Fibroblast of pulmonary artery (primary cell): ENCODE results near the gene NPW.

Experiments
- DNase-seq: peaks from one replicate; pipeline ENCODE4 v3.0.0-alpha.2; 2010; ENCODE audit warnings: low read depth
- H3K4me3 ChIP-seq: replicated peaks from 2 replicates; pipeline ENCODE4 v1.5.1; 2011; ENCODE audit warnings: low read depth, mild to moderate bottlenecking, control low read depth, low read length, moderate library complexity
- CTCF ChIP-seq: IDR thresholded peaks from 2 replicates; pipeline ENCODE4 v1.5.1; 2011; ENCODE audit warnings: mild to moderate bottlenecking, control low read depth, low read length, inconsistent platforms; ENCODE audit errors: missing control alignments

Gene NPW

DNA sequence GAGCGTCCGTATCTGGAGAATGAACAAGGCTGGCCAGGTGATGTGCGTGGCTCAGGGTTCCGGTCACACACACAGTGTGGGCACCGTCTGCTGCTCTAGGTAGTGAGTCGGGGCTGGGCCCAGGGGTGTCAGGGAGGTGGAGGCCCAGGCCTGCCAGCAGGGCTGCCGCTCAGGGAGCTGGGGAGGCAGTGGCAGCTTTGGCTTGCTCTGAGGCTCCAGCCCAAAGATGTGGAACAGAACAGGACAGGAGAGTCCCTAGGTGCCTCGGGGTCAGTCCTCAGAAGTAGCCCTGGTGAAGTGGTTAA is 43.4 kb upstream of the NPW start:
- TF ChIP-seq CTCF, result no peak
- DNase-seq, result no peak
- H3K4me3 ChIP-seq, result no peak overlapping the region

DNA sequence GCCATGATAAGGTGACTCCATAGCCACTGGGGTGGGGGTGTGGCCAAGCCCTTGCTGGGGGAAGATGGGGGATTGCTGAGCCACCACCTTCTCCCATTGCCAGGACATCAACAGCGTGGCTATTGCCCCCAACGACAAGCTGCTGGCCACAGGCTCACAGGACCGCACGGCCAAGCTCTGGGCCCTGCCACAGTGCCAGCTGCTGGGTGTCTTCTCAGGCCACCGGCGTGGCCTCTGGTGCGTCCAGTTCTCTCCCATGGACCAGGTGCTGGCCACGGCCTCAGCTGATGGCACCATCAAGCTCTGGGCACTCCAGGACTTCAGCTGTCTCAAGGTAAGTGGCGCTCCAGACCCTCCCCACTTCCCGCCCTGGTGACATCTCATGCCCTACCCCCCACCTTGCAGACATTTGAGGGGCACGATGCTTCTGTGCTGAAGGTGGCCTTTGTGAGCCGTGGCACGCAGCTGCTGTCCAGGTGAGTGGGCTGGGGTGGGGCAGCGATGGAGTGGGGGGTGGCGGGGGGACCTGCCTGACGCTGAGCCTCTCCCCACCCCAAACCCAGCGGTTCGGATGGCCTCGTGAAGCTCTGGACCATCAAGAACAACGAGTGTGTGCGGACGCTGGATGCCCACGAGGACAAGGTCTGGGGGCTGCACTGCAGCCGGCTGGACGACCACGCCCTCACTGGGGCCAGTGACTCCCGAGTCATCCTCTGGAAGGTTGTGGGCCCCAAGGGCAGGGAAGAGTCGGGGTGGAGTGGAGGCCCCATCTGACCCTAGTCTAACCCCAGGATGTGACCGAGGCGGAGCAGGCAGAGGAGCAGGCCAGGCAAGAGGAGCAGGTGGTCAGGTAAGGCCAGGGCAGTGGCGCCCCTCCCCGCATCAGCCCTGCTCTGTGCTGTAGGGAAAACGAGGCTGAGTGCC is 42.4 kb upstream of the NPW start:
- no peak overlapping the region for H3K4me3 ChIP-seq
- DNase-seq, result no peak
- TF ChIP-seq CTCF, result no peak

DNA sequence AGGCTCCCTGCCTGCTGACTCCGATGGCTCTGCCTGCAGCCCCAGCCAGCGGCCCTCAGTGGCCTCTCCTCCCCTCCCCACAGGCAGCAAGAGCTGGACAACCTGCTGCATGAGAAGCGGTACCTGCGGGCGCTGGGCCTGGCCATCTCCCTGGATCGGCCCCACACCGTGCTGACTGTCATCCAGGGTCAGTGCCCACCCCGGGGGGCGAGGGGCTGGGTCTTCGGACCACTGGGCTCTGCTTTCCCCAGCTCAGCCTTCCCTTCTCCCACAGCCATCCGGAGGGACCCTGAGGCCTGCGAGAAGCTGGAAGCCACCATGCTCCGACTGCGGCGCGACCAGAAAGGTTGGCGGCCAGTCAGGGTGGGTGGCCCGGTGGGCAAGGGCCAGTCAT is 41.7 kb upstream of the NPW start:
- no peak for DNase-seq
- no peak for TF ChIP-seq CTCF
- no peak overlapping the region for H3K4me3 ChIP-seq

DNA sequence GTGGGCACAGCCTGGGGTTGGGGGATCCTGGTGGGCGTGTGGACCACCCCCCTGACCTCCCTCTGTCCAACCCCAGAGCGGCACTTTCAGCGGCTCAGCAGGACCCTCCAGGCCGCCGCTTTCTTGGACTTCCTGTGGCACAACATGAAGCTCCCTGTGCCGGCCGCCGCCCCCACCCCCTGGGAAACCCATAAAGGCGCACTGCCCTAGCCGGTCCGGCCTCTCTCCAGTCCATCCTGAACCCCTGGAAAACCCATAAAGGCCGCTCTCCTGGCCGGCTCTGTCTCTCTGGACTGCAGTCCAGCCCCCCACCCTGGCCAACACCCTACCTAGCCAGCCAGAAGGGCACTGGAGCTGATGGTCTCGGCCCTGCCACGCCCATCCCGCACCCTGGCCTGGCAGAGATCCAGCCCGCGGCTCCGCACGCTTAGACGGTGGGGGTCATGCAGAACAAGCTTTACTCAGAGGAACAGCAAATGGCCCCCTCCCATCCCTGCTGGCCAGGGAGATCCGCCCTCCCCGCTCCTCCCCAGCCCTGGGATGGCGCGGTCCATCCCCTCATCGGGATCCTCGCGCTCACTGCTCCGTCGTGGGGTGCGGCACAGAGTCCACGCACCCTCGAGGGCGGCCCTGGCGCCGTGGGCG is 41.0 kb upstream of the NPW start:
- no peak for DNase-seq
- H3K4me3 ChIP-seq, result no peak overlapping the region
- no peak for TF ChIP-seq CTCF

GRCh38 chr16:1979271-1980029 is 40.1 kb upstream of the NPW start:
- H3K4me3 ChIP-seq, result no peak overlapping the region
- no peak for DNase-seq
- no peak for TF ChIP-seq CTCF

DNA sequence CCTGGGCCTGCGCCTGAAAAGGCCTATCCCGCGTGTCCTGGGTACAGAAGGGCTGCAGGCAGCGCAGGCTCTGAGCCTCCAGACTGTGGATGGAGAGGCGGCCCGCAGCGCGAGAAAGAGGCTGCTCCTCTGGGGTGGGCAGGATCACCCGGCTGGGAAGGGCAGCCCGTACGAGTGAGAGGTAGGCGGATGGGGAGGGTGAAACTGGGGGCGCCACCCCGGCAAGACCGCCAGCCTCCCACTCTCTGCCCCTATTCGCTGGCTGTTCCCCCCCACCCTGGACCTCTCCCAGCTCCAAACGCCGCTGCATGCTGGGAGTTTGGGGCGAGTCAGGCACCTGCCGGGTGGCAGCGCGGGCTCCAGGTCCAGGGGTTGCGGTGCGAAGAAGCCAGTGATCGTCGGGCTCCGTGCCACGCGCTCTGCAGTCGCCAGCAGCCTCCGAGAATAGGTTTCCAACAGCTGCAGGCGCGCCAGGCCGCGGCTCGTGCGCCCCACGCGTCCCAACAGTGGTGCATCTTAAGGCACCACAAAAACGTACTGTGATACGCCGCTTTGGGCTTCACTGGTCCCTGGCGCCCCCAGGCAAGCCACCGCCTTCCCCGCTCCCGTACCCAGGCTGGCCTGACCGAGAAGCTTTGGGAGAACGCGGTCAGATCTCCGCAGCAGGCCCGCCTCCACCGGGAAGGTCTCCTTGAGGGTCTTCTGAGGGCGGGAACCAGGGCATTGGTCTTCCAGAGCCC is 39.4 kb upstream of the NPW start:
- no peak for DNase-seq
- no peak for TF ChIP-seq CTCF
- no peak overlapping the region for H3K4me3 ChIP-seq
